ENCODE measurements around the gene CRYAA.
"Not testable (repeated sequence)": the region's sequence is repeated elsewhere in the genome, so short reads cannot be mapped to it uniquely, and the experiment has no call there.

The CRYAA gene

GRCh38 chr21:43177043-43177906 lies 8.5 kb downstream of the CRYAA start:
- DNase-seq (ENCODE audit: low read depth), result not testable (repeated sequence)

- DNase-seq (ENCODE audit: low read depth), result not testable (repeated sequence)
Measured at GRCh38 chr21:43178175-43178826, 9.5 kb downstream of the CRYAA start.

GRCh38 chr21:43181033-43181432 lies 12.2 kb downstream of the CRYAA start:
- DNase-seq (ENCODE audit: low read depth), result not testable (repeated sequence)

- not testable (repeated sequence) for DNase-seq (ENCODE audit: low read depth)
Measured at GRCh38 chr21:43187268-43187667, 18.5 kb downstream of the CRYAA start.

- no peak for DNase-seq (ENCODE audit: low read depth)
Measured at GRCh38 chr21:43187715-43188114, 18.9 kb downstream of the CRYAA start.

- no peak for DNase-seq (ENCODE audit: low read depth)
Measured at GRCh38 chr21:43188181-43188580, 19.4 kb downstream of the CRYAA start.

- no peak for DNase-seq (ENCODE audit: low read depth)
Measured at GRCh38 chr21:43188592-43189210, 19.9 kb downstream of the CRYAA start.

GRCh38 chr21:43189936-43190335 lies 21.1 kb downstream of the CRYAA start:
- no peak for DNase-seq (ENCODE audit: low read depth)

- no peak for DNase-seq (ENCODE audit: low read depth)
Measured at GRCh38 chr21:43190544-43190943, 21.7 kb downstream of the CRYAA start.

- DNase-seq (ENCODE audit: low read depth), result no peak
Measured at GRCh38 chr21:43190951-43191350, 22.1 kb downstream of the CRYAA start.

- no peak for DNase-seq (ENCODE audit: low read depth)
Measured at GRCh38 chr21:43191521-43191920, 22.7 kb downstream of the CRYAA start.

GRCh38 chr21:43191971-43192370 lies 23.2 kb downstream of the CRYAA start:
- DNase-seq (ENCODE audit: low read depth), result no peak

- no peak for DNase-seq (ENCODE audit: low read depth)
Measured at GRCh38 chr21:43192501-43193081, 23.8 kb downstream of the CRYAA start.

- no peak for DNase-seq (ENCODE audit: low read depth)
Measured at GRCh38 chr21:43193088-43193650, 24.4 kb downstream of the CRYAA start.

- no peak for DNase-seq (ENCODE audit: low read depth)
Measured at GRCh38 chr21:43193651-43194302, 25.0 kb downstream of the CRYAA start.

GRCh38 chr21:43194303-43195120 lies 25.7 kb downstream of the CRYAA start:
- DNase-seq (ENCODE audit: low read depth), result no peak

GRCh38 chr21:43195121-43196021 lies 26.6 kb downstream of the CRYAA start:
- DNase-seq (ENCODE audit: low read depth), result no peak

GRCh38 chr21:43196826-43197225 lies 28.0 kb downstream of the CRYAA start:
- DNase-seq (ENCODE audit: low read depth), result no peak

GRCh38 chr21:43198376-43198775 lies 29.6 kb downstream of the CRYAA start:
- DNase-seq (ENCODE audit: low read depth), result no peak

GRCh38 chr21:43201491-43201890 lies 32.7 kb downstream of the CRYAA start:
- no peak for DNase-seq (ENCODE audit: low read depth)
